LHCN-M2 (cell line): ENCODE results near the gene REG1A. TPM values are rescaled to one million over a fixed set of nuclear protein-coding genes. Genes with fewer than 3 reads are reported as not detected.

Experiments used
- DNase-seq: peaks from one replicate; pipeline ENCODE4 v3.0.0-alpha.2; 2012; ENCODE audit warnings: low read depth
- polyA plus RNA-seq: library from polyadenylated mRNA; unstranded; fragments of >200 nt; gene quantifications from one replicate; pipeline ENCODE4 v1.2.1, GENCODE V29; 2012; ENCODE audit warnings: missing spikeins
- total RNA-seq: library from RNA; depleted of rRNA; stranded (reverse); fragments of >200 nt; gene quantifications from 2 replicates; pipeline ENCODE4 v1.2.3, GENCODE V29; 2014; rRNA removed

The REG1A gene
- not detected in 2 replicates for total RNA-seq
- polyA plus RNA-seq = not detected

- DNase-seq = no peak
Measured at GRCh38 chr2:79120194-79120713, at the start of gene REG1A. Gene REG1A, plus strand, starts transcription at chr2:79120488. Its CDS starts 374 bp downstream, at chr2:79120862.

GRCh38 chr2:79071078-79071477 lies 49.2 kb upstream of the REG1A start:
- DNase-seq = no peak

- no peak for DNase-seq
Measured at GRCh38 chr2:79082987-79083386, 37.3 kb upstream of the REG1A start.

GRCh38 chr2:79083597-79084251 lies 36.6 kb upstream of the REG1A start:
- no peak for DNase-seq

GRCh38 chr2:79084495-79085135 lies 35.7 kb upstream of the REG1A start:
- no peak for DNase-seq

- no peak for DNase-seq
Measured at GRCh38 chr2:79085382-79085781, 34.9 kb upstream of the REG1A start.

- DNase-seq = no peak
Measured at GRCh38 chr2:79086255-79086654, 34.0 kb upstream of the REG1A start.

- no peak for DNase-seq
Measured at GRCh38 chr2:79087785-79088364, 32.4 kb upstream of the REG1A start, which contains the start of gene REG1B. Gene REG1B, minus strand, starts transcription at chr2:79087993. Its CDS starts 381 bp downstream, at chr2:79087612.

- DNase-seq = no peak
Measured at GRCh38 chr2:79090693-79091092, 29.6 kb upstream of the REG1A start.

- no peak for DNase-seq
Measured at GRCh38 chr2:79097843-79098242, 22.4 kb upstream of the REG1A start.

GRCh38 chr2:79099140-79099686 lies 21.1 kb upstream of the REG1A start:
- DNase-seq = no peak

- no peak for DNase-seq
Measured at GRCh38 chr2:79100285-79100684, 20.0 kb upstream of the REG1A start.

- no peak for DNase-seq
Measured at GRCh38 chr2:79101024-79101423, 19.3 kb upstream of the REG1A start.

GRCh38 chr2:79103214-79103613 lies 17.1 kb upstream of the REG1A start:
- no peak for DNase-seq

- no peak for DNase-seq
Measured at GRCh38 chr2:79105259-79105658, 15.0 kb upstream of the REG1A start.

- DNase-seq = no peak
Measured at GRCh38 chr2:79112269-79112668, 8.0 kb upstream of the REG1A start.

- no peak for DNase-seq
Measured at GRCh38 chr2:79114797-79115494, 5.3 kb upstream of the REG1A start.

GRCh38 chr2:79116997-79117928 lies 3.0 kb upstream of the REG1A start:
- no peak for DNase-seq

GRCh38 chr2:79122676-79123075 lies 2.4 kb downstream of the REG1A start:
- DNase-seq = no peak

- no peak for DNase-seq
Measured at GRCh38 chr2:79124907-79125720, 4.8 kb downstream of the REG1A start.
